Adrenal gland (tissue), 12 donors: ENCODE data around the gene UBA52. TPM values are rescaled to one million over a fixed set of nuclear protein-coding genes. Genes with fewer than 3 reads are reported as not detected.
A peak's percentile ranks its signal among the peaks of the same experiment; 100 is the strongest.

Experiments
- DNase-seq, 7 donors: peaks; one replicate each; pipeline ENCODE4 v3.0.0-alpha.2; 2019 to 2020
- H3K27ac ChIP-seq, 5 donors: fragments of 200-600 bp; sonication (generic) in 4 of 5; 1 replicate in 3 of 5; 2 replicates in 2 of 5; pipeline versions ENCODE4 v1.5.1 to v1.8.0; 2016 to 2020; ENCODE audit warnings: mild to moderate bottlenecking in 1 of 5
- H3K27me3 ChIP-seq: fragments of 200-600 bp; 2 replicates; pipeline ENCODE4 v1.8.0; 2021
- H3K36me3 ChIP-seq, 2 donors: fragments of 200-600 bp; replicated peaks in 1 of 2; 1 replicate in 1 of 2; 2 replicates in 1 of 2; pipeline versions ENCODE4 v1.5.1 to v1.8.0; 2018 to 2022
- H3K4me1 ChIP-seq, 2 donors: fragments of 200-600 bp; replicated peaks in 1 of 2; 1 replicate in 1 of 2; 2 replicates in 1 of 2; pipeline versions ENCODE4 v1.5.1 to v1.8.0; 2018 to 2021
- H3K4me3 ChIP-seq, 4 donors: fragments of 200-600 bp; sonication (generic) in 3 of 4; one replicate each; pipeline ENCODE4 v1.5.1; 2016 to 2018
- H3K9me3 ChIP-seq, 3 donors: fragments of 200-600 bp; sonication (generic) in 1 of 3; replicated peaks in 1 of 3; 1 replicate in 2 of 3; 2 replicates in 1 of 3; pipeline versions ENCODE4 v1.5.1 to v1.8.0; 2016 to 2021
- POLR2A ChIP-seq, 2 donors: fragments of 450-650 bp; IDR thresholded peaks; one replicate each; pipeline ENCODE4 v1.6.1; 2017; ENCODE audit warnings: antibody characterized with exemption in 2 of 2, mild to moderate bottlenecking in 2 of 2, moderate library complexity in 1 of 2
- WGBS, 4 donors: extraction: QIAGEN DNeasy Blood & Tissue Kit in 2 of 4; methylation state at CpG; one replicate each; pipeline versions ENCODE4 v1.1.5 to v1.1.7; 2013 to 2017; 5-methylcytosine and 5-hydroxymethylcytosine counted together
- intact Hi-C, 2 donors: fragments of 100-400 bp; cut with DNase I; formaldehyde crosslinking; loops; one replicate each; pipeline versions ENCODE4 v1.14.1 to v1.15.0; 2022 to 2023
- polyA plus RNA-seq, 3 donors: library from polyadenylated mRNA; stranded (reverse); fragments of 200-250 nt in 2 of 3; fragments of 350-450 nt in 1 of 3; fragmentation: Illumina TruSeq in 1 of 3; extraction: RNeasy Lipid Tissue Mini Kit (QIAGEN cat#74804) in 1 of 3; gene quantifications; one replicate each; pipeline ENCODE4 v1.2.3, GENCODE V29; 2013 to 2014
- total RNA-seq, 9 donors: library from RNA; depleted of rRNA in 4 of 9; stranded (reverse); fragments of >200 nt in 4 of 9; fragments of 120-200 nt in 1 of 9; fragmentation: NEBNext Ultra II Directional in 1 of 9; extraction: Animal tissue kit (Norgen Biotek cat#: 25700) in 1 of 9; gene quantifications; one replicate each; pipeline versions ENCODE4 v1.1.0 to v1.2.4, GENCODE V29; 2013 to 2023
- TF ChIP-seq, protein P1 (sequence below), 6 experiments: fragments of 450-650 bp in 4 of 6; fragments of 200-600 bp in 2 of 6; sonication (generic) in 1 of 6; IDR thresholded peaks; 1 replicate in 5 of 6; 2 replicates in 1 of 6; pipeline versions ENCODE4 v1.5.1 to v1.8.0; 2016 to 2021; ENCODE audit warnings: antibody characterized with exemption in 6 of 6, mild to moderate bottlenecking in 2 of 6, moderate library complexity in 1 of 6
- donor health status: healthy with polysubstance abuse.
- donor health status: Bipolar disorder and iron deficiency.
- donor health status: DM: yes; HTN: yes; CAD: no.
- donor health status: DM: no; HTN: no; CAD: no.
- donor health status: DM: no; HTN: no; CAD: no.
- donor health status: DM: yes; HTN: yes; CAD: no.

The UBA52 gene
- total and polyA plus RNA-seq, 12 donors = 781 to 1,900 (median 1,042) TPM

DNA sequence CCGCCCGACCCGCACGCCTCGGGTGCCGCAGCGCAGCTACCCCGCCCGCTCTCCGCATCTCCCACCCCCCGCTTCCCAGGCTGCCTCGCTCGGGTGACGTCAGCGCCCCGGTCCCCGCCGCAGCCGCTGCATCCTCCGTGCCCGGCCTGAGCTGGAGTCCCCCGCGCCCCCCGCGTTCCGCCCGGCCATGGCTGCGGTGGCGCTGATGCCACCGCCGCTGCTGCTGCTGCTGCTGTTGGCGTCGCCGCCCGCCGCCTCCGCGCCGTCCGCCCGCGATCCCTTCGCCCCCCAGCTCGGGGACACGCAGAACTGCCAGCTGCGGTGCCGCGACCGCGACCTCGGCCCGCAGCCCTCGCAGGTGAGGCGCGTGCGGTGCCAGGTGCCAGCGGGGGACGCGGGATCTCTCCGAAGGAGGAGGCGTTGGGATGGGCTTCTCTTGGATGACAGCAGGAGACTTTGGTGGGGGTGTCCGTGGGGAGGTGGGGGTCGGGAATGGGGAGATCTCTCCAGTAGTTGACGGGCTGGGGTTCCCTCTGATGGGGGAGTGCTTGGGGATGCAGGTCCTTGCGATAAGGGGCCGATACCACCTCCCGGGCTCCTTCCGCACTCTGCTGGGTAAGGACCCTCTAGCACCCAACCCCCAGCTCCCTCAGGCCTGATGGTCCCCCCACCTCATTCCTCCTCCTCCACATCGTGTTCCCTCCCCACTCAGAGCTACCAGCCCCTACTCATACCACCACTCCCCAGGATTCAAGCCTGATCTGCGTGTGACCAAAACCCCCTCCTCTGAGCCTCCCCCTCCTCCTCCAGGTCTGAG is 41.3 kb downstream of the UBA52 start, which contains the start of gene TMEM59L:
TSS of gene TMEM59L (plus strand) at position 99 of the 817 bp plus-strand sequence. CDS start at position 188, 89 bp downstream.
- no peaks in the 10 kb centered on the region for H3K36me3 ChIP-seq
- no peak within 1 kb of the TSS for H3K27ac ChIP-seq
- intact Hi-C loops = no loop called here
- H3K4me3 ChIP-seq = peak within 1 kb of the TSS in 1 of 4 donors; percentile 60
- WGBS, 4 donors = 3 to 20% (median 4%) methylated on average over 5 to 70 of the region's 70 CpGs
- no peak for DNase-seq
- no peaks in the 10 kb centered on the region for H3K9me3 ChIP-seq
- no peak for TF ChIP-seq POLR2A (IDR thresholded peaks at IDR 0.05)
- H3K4me1 ChIP-seq = peaks cover 4 to 26% of the 10 kb centered on the region in 2 donors
- H3K27me3 ChIP-seq = peaks cover 66% of the 10 kb centered on the region

DNA sequence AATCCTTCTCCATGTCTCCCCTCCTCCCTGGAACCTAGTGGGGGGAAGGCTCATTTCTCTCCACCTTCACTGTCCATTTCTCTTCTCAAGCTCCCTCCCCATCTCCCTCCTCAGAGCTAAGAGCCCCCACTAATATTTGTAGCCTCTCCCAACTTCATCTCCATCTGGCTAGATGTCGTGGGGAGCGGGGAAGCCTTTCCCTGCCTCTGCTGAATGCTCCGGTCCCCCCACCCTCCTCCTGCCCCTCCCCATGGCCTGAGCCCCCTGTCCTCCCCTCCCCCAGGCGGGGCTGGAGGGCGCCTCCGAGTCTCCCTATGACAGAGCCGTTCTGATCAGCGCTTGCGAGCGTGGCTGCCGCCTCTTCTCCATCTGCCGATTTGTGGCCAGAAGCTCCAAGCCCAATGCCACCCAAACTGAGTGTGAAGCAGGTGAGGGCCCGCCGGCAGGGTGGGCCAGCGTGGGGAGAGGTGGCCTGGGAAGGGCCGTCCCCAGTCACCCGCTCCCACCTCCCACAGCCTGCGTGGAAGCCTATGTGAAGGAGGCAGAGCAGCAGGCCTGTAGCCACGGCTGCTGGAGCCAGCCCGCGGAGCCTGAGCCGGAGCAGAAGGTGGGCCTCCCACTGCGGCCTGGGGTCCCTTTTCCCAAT is 42.1 kb downstream of the UBA52 start:
- no peak for TF ChIP-seq POLR2A (IDR thresholded peaks at IDR 0.05)
- TF ChIP-seq, protein P1, sequence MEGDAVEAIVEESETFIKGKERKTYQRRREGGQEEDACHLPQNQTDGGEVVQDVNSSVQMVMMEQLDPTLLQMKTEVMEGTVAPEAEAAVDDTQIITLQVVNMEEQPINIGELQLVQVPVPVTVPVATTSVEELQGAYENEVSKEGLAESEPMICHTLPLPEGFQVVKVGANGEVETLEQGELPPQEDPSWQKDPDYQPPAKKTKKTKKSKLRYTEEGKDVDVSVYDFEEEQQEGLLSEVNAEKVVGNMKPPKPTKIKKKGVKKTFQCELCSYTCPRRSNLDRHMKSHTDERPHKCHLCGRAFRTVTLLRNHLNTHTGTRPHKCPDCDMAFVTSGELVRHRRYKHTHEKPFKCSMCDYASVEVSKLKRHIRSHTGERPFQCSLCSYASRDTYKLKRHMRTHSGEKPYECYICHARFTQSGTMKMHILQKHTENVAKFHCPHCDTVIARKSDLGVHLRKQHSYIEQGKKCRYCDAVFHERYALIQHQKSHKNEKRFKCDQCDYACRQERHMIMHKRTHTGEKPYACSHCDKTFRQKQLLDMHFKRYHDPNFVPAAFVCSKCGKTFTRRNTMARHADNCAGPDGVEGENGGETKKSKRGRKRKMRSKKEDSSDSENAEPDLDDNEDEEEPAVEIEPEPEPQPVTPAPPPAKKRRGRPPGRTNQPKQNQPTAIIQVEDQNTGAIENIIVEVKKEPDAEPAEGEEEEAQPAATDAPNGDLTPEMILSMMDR (IDR thresholded peaks at IDR 0.05) = no peak
- H3K27me3 ChIP-seq = peaks cover 58% of the 10 kb centered on the region
- 38 to 43% (median 41%) methylated on average over 10 to 23 of the region's 23 CpGs for WGBS, 4 donors

DNA sequence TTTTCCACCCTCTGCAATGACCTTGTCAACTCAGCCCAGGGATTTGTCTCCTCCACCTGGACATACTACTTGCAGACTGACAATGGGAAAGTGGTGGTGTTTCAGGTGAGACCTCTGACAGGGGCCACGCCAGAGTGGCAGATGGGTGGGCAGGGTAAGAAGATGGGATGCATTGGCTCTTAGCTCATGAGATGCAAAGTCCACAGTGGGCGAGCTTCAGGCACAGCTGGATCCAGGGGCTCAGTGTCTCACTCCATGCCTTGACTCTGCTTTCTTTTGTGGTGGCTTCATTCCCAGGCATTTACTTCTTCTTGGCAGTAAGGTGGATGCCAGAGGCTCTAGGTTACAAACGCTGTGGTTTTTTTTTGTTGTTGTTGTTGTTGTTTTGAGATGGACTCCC is 44.4 kb downstream of the UBA52 start:
- no peaks in the 10 kb centered on the region for H3K36me3 ChIP-seq
- peaks cover 4 to 20% of the 10 kb centered on the region in 2 donors for H3K4me1 ChIP-seq
- H3K4me3 ChIP-seq = no peak overlapping the region
- H3K27ac ChIP-seq = no peak overlapping the region
- H3K27me3 ChIP-seq = peaks cover 35% of the 10 kb centered on the region
- WGBS, 4 donors = 90 to 93% (median 93%) methylated on average over 3 of the region's 3 CpGs
- DNase-seq = no peak
- intact Hi-C loops = no loop called here
- H3K9me3 ChIP-seq = no peaks in the 10 kb centered on the region
- TF ChIP-seq POLR2A (IDR thresholded peaks at IDR 0.05) = no peak
- TF ChIP-seq, protein P1 (IDR thresholded peaks at IDR 0.05) = no peak

More for the DNA sequence above, 42.1 kb downstream of the UBA52 start:
- H3K9me3 ChIP-seq = no peaks in the 10 kb centered on the region
- H3K36me3 ChIP-seq = no peaks in the 10 kb centered on the region
- no peak overlapping the region for H3K4me3 ChIP-seq
- no peak overlapping the region for H3K27ac ChIP-seq
- DNase-seq = no peak
- intact Hi-C loops = no loop called here
- H3K4me1 ChIP-seq = peaks cover 4 to 26% of the 10 kb centered on the region in 2 donors

DNA sequence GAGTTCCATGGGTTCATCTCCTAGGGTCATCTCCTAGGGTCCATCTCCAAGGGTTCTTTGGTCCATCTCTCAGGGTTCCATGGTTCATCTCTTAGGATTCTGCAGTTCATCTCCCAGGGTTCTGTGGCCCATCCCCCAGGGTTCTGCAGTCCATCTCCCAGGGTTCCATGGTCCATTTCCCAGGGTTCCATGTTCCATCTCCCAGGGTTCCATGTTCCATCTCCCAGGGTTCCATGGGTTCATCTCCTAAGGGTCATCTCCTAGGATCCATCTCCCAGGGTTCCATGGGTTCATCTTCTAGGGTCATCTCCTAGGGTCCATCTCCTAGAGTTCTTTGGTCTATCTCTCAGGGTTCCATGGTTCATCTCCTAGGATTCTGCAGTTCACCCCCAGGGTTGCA is 45.9 kb downstream of the UBA52 start:
- Histone ChIP-seq H3K27ac (no peak overlapping the region), H3K36me3 (no peaks in the 10 kb centered on the region), H3K27me3 (peaks cover 20% of the 10 kb centered on the region), H3K4me3 (no peak overlapping the region), H3K4me1 (peaks cover 1 to 5% of the 10 kb centered on the region in 2 donors), H3K9me3 (no peaks in the 10 kb centered on the region)
- TF ChIP-seq, protein P1 (IDR thresholded peaks at IDR 0.05) = no peak
- TF ChIP-seq POLR2A (IDR thresholded peaks at IDR 0.05) = no peak
- intact Hi-C loops = no loop called here
- no peak for DNase-seq
